Measurements from ENCODE around the gene VPS52. TPM values are rescaled to one million over a fixed set of nuclear protein-coding genes. Genes with fewer than 3 reads are reported as not detected.

Gene VPS52
- total and polyA plus RNA-seq, 9 of the 15 experiments (the other 6 are each of a cell fraction or from before 2014, with no cell fraction given): 24.4 to 103 (median 40.2) TPM

DNA sequence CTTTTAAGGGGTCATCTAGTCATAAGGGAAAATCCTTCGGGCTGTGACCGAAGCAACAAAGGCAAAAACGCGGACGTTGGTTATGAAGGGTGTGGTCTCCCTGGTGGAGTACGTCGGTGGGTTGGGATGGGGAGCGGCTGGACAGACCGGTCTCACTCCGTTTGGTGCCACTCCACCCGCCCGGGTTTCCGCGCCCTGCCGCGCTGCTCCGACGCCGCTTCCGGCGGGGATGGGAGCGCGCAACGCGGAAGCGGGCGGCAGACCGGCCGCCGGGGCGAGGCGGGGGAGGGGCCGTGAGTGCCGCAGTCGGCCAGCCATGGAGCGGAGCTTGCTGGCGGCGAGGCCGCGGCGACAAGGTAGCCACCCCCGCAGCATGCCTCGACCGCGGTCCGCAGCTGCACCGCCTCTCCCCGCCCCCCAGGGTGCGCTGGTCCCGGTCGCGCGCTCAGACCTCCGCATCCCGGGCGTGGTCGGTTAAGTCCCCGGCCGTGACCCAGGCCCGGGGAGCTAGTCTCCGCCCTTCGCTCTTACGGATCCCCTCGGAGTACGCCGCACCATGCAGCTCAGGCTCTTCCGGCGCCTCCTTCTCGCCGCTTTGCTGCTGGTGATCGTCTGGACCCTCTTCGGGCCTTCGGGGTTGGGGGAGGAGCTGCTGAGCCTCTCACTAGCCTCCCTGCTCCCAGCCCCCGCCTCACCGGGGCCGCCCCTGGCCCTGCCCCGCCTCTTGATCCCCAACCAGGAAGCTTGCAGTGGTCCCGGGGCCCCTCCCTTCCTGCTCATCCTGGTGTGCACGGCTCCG is 5.4 kb upstream of the VPS52 start, which contains the start of gene B3GALT4 (continued):
- TF ChIP-seq, protein P1, sequence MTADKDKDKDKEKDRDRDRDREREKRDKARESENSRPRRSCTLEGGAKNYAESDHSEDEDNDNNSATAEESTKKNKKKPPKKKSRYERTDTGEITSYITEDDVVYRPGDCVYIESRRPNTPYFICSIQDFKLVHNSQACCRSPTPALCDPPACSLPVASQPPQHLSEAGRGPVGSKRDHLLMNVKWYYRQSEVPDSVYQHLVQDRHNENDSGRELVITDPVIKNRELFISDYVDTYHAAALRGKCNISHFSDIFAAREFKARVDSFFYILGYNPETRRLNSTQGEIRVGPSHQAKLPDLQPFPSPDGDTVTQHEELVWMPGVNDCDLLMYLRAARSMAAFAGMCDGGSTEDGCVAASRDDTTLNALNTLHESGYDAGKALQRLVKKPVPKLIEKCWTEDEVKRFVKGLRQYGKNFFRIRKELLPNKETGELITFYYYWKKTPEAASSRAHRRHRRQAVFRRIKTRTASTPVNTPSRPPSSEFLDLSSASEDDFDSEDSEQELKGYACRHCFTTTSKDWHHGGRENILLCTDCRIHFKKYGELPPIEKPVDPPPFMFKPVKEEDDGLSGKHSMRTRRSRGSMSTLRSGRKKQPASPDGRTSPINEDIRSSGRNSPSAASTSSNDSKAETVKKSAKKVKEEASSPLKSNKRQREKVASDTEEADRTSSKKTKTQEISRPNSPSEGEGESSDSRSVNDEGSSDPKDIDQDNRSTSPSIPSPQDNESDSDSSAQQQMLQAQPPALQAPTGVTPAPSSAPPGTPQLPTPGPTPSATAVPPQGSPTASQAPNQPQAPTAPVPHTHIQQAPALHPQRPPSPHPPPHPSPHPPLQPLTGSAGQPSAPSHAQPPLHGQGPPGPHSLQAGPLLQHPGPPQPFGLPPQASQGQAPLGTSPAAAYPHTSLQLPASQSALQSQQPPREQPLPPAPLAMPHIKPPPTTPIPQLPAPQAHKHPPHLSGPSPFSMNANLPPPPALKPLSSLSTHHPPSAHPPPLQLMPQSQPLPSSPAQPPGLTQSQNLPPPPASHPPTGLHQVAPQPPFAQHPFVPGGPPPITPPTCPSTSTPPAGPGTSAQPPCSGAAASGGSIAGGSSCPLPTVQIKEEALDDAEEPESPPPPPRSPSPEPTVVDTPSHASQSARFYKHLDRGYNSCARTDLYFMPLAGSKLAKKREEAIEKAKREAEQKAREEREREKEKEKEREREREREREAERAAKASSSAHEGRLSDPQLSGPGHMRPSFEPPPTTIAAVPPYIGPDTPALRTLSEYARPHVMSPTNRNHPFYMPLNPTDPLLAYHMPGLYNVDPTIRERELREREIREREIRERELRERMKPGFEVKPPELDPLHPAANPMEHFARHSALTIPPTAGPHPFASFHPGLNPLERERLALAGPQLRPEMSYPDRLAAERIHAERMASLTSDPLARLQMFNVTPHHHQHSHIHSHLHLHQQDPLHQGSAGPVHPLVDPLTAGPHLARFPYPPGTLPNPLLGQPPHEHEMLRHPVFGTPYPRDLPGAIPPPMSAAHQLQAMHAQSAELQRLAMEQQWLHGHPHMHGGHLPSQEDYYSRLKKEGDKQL (CRISPR knock-in tag; IDR thresholded peaks at IDR 0.05; ENCODE audit: borderline replicate concordance): 0 out of 2 replicates have a peak, but pooled peaks have one; percentile 85
- TF ChIP-seq CBFA2T3 (IDR thresholded peaks at IDR 0.05) (peak; percentile 38; the same call in 1 of the 2 replicates), PYGO2 (tag; IDR thresholded peaks at IDR 0.05) (no peak), TCF7 (IDR thresholded peaks at IDR 0.05; ENCODE audit: borderline replicate concordance) (peak; percentile 55; the same call in 1 of the 2 replicates), ZNF197 (CRISPR knock-in tag; IDR thresholded peaks at IDR 0.05; ENCODE audit: low read depth) (peak; percentile 62), JUNB (CRISPR knock-in tag; conservative IDR thresholded peaks at IDR 0.05) (no peak), SRF (CRISPR knock-in tag; IDR thresholded peaks at IDR 0.05) (peak in 1 of 2 experiments; percentile 46; a peak in 1 of 4 replicates), CHD1 (IDR thresholded peaks at IDR 0.05; ENCODE audit: low read length) (no peak), PHF8 (IDR thresholded peaks at IDR 0.05; ENCODE audit: borderline replicate concordance, low read length) (peak; percentile 52; the same call in 1 of the 2 replicates), ZNF146 (CRISPR knock-in tag; IDR thresholded peaks at IDR 0.05; ENCODE audit: unreplicated experiment) (no peak)
- TF ChIP-seq, protein P2, sequence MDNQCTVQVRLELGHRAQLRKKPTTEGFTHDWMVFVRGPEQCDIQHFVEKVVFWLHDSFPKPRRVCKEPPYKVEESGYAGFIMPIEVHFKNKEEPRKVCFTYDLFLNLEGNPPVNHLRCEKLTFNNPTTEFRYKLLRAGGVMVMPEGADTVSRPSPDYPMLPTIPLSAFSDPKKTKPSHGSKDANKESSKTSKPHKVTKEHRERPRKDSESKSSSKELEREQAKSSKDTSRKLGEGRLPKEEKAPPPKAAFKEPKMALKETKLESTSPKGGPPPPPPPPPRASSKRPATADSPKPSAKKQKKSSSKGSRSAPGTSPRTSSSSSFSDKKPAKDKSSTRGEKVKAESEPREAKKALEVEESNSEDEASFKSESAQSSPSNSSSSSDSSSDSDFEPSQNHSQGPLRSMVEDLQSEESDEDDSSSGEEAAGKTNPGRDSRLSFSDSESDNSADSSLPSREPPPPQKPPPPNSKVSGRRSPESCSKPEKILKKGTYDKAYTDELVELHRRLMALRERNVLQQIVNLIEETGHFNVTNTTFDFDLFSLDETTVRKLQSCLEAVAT (IDR thresholded peaks at IDR 0.05): no peak
- TF ChIP-seq, protein P3, sequence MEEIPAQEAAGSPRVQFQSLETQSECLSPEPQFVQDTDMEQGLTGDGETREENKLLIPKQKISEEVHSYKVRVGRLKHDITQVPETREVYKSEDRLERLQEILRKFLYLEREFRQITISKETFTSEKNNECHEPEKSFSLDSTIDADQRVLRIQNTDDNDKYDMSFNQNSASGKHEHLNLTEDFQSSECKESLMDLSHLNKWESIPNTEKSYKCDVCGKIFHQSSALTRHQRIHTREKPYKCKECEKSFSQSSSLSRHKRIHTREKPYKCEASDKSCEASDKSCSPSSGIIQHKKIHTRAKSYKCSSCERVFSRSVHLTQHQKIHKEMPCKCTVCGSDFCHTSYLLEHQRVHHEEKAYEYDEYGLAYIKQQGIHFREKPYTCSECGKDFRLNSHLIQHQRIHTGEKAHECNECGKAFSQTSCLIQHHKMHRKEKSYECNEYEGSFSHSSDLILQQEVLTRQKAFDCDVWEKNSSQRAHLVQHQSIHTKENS (CRISPR knock-in tag; IDR thresholded peaks at IDR 0.05): 0 out of 2 replicates have a peak, but pooled peaks have one; percentile 52
- TF ChIP-seq, protein P4, sequence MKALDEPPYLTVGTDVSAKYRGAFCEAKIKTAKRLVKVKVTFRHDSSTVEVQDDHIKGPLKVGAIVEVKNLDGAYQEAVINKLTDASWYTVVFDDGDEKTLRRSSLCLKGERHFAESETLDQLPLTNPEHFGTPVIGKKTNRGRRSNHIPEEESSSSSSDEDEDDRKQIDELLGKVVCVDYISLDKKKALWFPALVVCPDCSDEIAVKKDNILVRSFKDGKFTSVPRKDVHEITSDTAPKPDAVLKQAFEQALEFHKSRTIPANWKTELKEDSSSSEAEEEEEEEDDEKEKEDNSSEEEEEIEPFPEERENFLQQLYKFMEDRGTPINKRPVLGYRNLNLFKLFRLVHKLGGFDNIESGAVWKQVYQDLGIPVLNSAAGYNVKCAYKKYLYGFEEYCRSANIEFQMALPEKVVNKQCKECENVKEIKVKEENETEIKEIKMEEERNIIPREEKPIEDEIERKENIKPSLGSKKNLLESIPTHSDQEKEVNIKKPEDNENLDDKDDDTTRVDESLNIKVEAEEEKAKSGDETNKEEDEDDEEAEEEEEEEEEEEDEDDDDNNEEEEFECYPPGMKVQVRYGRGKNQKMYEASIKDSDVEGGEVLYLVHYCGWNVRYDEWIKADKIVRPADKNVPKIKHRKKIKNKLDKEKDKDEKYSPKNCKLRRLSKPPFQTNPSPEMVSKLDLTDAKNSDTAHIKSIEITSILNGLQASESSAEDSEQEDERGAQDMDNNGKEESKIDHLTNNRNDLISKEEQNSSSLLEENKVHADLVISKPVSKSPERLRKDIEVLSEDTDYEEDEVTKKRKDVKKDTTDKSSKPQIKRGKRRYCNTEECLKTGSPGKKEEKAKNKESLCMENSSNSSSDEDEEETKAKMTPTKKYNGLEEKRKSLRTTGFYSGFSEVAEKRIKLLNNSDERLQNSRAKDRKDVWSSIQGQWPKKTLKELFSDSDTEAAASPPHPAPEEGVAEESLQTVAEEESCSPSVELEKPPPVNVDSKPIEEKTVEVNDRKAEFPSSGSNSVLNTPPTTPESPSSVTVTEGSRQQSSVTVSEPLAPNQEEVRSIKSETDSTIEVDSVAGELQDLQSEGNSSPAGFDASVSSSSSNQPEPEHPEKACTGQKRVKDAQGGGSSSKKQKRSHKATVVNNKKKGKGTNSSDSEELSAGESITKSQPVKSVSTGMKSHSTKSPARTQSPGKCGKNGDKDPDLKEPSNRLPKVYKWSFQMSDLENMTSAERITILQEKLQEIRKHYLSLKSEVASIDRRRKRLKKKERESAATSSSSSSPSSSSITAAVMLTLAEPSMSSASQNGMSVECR (CRISPR knock-in tag; IDR thresholded peaks at IDR 0.05): peak; percentile 94
